ENCODE data around the gene PFKP. TPM values are rescaled to one million over a fixed set of nuclear protein-coding genes. Genes with fewer than 3 reads are reported as not detected.

PFKP gene
- total RNA-seq, 1 donor from 2014 or later: 181 TPM

GRCh38 chr10:3066317-3067117, 831 bp upstream of the PFKP start:
- peak; percentile 37 for ATAC-seq
- intact Hi-C loops (cut with DNase I): loop anchor here (5.0 kb wide), 2 partner anchors 41 to 56 kb away; no protein-coding TSS in a partner anchor
- DNase-seq (ENCODE audit: missing footprints): no peak

GRCh38 chr10:3067859-3068179, 471 bp downstream of the PFKP start:
- intact Hi-C loops (cut with DNase I): loop anchor here (5.0 kb wide), 2 partner anchors 39 to 54 kb away; no protein-coding TSS in a partner anchor
- no peak for DNase-seq (ENCODE audit: missing footprints)
- no peak for ATAC-seq

GRCh38 chr10:3068201-3068967, 1.0 kb downstream of the PFKP start:
- DNase-seq (ENCODE audit: missing footprints) (peak; percentile 86), ATAC-seq (peak; percentile 55)
- intact Hi-C loops (cut with DNase I): loop anchor here (5.0 kb wide), 2 partner anchors 39 to 54 kb away; no protein-coding TSS in a partner anchor

- DNase-seq (ENCODE audit: missing footprints) (no peak), ATAC-seq (peak; percentile 7)
- intact Hi-C loops (cut with DNase I): loop anchor here (5.0 kb wide), 2 partner anchors 38 to 53 kb away; no protein-coding TSS in a partner anchor
Observed at GRCh38 chr10:3068968-3069737, 1.8 kb downstream of the PFKP start.

- intact Hi-C loops (cut with DNase I): loop anchor here (5.0 kb wide), 2 partner anchors 37 to 52 kb away; no protein-coding TSS in a partner anchor
- ATAC-seq (no peak), DNase-seq (ENCODE audit: missing footprints) (no peak)
Observed at GRCh38 chr10:3069876-3070275, 2.5 kb downstream of the PFKP start.

GRCh38 chr10:3071405-3072198, 4.3 kb downstream of the PFKP start:
- DNase-seq (ENCODE audit: missing footprints) (no peak), ATAC-seq (no peak)

GRCh38 chr10:3072641-3073360, 5.5 kb downstream of the PFKP start:
- DNase-seq (ENCODE audit: missing footprints): no peak
- ATAC-seq: no peak
- intact Hi-C loops (cut with DNase I): no loop called here

More at GRCh38 chr10:3071405-3072198, 4.3 kb downstream of the PFKP start:
- intact Hi-C loops (cut with DNase I): no loop called here

DNA sequence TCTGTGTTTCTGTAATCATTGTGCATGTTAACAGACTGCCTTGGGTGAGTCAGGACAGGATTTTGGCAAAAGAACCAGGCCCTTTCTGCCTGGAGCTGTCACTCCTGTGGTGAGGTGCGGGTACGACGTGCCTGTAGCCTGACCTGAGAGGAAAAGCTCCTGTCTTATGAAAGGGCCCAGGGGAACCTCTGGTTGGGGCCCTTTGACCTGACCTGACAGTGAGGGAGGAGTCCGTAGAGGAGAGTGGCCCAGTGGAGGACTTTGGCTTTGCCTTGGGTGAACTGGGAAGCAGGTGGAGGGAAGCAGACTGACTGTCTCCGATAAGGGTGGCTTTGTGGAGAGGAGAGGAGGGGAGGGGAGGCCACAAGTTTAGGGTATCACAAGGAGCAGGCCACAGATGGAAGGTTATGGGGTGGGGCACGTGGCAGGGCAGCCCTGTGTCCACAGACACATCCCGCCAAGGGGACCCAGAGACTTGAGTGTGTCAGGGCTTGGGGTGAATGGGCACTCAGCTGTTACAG, 6.9 kb downstream of the PFKP start:
- intact Hi-C loops (cut with DNase I): no loop called here
- ATAC-seq: peak; percentile 45
- no peak for DNase-seq (ENCODE audit: missing footprints)

DNA sequence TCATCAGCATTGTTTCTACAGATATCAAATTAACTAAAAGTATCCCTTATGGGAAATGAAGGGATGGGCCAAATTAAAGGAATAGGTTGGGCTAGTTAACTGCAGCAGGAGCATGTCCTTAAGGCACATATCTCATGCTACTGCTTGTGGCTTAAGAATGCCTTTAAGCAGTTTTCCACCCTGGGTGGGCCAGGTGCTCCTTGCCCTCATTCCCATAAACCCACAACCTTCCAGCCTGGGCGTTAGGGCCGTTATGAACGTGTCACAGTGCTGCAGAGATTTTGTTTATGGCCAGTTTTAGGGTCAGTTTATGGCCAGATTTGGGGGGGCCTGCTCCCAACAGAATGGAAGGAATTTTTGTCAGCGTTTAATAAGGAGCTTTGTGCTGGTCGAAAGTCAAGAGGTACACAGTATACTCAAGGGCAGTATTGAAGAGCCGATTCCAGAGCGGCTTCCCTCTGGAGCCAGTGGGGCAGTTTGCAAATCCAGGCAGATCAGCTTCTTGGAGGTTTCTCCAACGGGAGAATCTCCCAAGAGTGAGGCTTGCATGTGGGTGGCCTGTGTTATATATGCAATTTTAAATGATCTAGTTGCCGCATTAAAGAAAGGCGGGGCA, 7.7 kb downstream of the PFKP start:
- DNase-seq (ENCODE audit: missing footprints): no peak
- intact Hi-C loops (cut with DNase I): no loop called here
- no peak for ATAC-seq

DNA sequence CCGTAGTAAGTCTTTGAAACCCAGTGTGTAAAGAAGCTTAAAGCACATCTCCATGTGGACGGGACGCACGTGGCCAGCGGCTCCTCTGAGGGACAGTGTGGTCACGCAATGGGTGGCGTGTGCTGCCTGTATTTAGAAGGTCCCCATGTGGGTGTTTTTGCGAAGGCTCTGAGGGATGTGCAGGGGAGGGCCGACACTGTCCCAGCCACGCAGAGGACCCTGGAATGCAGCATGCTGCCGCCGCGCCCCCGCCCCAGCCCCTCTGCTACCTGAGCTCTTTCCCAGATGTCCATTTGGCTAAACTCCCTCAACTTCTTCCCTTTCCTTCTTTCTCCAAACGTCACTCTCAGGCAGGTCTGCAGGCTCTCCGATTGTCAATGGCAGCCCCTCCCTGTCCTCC, 8.8 kb downstream of the PFKP start:
- ATAC-seq (no peak), DNase-seq (ENCODE audit: missing footprints) (no peak)
- intact Hi-C loops (cut with DNase I): no loop called here

DNA sequence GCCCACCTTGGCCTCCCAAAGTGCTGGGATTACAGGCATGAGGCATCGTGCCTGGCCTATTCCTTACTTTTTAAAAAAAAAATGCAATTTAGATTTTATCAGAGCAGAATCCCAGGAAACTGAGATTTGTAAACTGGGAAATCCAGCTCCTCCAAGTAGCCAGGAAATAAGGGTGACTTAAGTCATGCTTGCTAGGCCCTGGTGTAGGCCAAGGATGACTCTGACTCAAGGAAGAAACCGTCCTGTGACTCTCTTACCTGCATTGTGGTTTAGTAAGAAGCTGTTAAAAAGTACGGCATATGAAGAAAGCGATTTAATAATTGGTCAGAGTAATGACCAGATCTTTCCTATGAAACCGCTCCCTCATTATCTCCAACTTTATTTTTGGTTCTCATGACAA, 10.2 kb downstream of the PFKP start:
- intact Hi-C loops (cut with DNase I): no loop called here
- DNase-seq (ENCODE audit: missing footprints) (no peak), ATAC-seq (no peak)

DNA sequence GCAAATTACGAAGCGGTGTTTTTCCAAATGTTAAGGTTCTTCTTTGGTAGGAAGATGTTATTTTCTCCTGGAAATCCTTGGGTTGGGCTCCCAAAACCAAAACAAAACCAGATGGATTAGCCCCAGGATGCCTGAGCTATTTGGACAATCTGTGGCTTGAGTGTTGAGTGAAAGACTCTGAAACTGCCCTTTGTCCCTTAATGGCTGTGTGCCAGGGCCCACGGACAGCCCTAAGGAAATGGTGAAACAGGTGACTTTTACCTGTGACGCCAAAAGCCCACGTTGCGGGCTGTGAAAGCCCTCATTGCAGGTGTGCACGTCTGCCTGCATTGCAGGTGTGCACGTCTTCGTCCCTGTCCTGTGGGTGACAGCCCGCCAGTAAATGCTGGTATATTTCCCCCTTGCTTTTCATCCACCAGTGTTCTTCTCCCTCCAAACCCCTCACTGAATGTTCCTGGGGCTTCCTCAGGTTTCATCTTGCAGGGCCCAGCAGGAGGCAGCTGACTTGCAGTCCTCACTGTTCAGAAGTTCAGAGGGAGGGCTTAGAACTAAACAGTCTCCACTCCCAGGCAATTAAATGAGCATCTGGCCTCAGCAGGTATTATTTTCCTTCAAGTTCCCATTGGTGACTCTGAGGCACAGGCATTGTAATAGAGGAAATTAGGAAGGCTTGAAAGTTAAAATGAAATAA, 10.7 kb downstream of the PFKP start:
- DNase-seq (ENCODE audit: missing footprints): no peak
- intact Hi-C loops (cut with DNase I): no loop called here
- no peak for ATAC-seq

GRCh38 chr10:3081383-3081981, 14.1 kb downstream of the PFKP start:
- DNase-seq (ENCODE audit: missing footprints) (no peak), ATAC-seq (no peak)
- intact Hi-C loops (cut with DNase I): no loop called here

GRCh38 chr10:3082290-3082689, 14.9 kb downstream of the PFKP start:
- ATAC-seq: no peak
- DNase-seq (ENCODE audit: missing footprints): no peak
- intact Hi-C loops (cut with DNase I): no loop called here

DNA sequence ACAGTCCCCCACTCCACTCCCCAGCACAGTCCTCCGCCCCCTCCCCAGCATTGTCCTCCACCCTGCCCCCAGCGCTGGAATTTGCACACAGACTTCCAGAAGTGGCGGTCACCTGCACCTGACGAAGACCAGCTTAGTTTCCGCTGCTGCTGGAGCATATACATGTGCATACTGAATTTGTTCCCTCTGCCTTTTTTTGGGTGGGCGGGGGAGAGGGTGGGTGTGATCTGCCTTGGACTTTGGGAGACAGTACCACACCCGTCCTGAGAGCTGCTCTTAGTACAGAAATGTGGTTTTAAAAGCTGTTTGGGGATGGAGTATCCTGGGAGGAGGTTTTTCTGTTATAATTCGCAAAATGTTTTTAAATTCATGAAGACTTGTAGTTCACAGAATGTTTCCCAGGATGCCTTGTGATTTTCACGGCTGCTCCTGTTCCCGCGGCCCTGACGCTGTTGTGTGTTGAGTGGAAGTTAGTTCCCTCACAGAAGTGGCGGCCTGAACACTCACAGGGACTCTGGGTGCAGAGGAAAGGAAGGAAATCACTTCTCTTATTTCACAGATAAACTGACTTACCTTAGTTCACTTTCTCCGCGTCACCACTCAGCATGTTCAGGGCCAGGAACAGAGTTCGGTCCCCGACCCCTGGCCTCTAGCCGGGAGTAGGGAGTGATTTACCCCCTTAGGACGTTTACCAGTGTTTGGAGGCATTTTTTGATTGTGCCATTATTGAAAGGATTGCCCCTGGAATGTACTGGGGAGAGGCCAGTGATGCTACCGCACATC, 18.6 kb downstream of the PFKP start:
- intact Hi-C loops (cut with DNase I): no loop called here
- ATAC-seq (peak; percentile 13), DNase-seq (ENCODE audit: missing footprints) (no peak)

Data from Right ventricle myocardium inferior (tissue), 1 donor.